K562 (cell line): ENCODE measurements around the gene CUX1. TPM values are rescaled to one million over a fixed set of nuclear protein-coding genes. Genes with fewer than 3 reads are reported as not detected.

Experiments used
- CGGBP1 ChIP-seq: fragments of 250-450 bp; sonication (Bioruptor Pico); IDR thresholded peaks from 2 replicates; pipeline ENCODE4 v1.9.0; 2021; ENCODE audit warnings: mild to moderate bottlenecking
- DDX20 ChIP-seq: fragments of 450-650 bp; IDR thresholded peaks from 2 replicates; pipeline ENCODE4 v1.6.1; 2016; ENCODE audit warnings: missing genetic modification characterization, low read depth, mild to moderate bottlenecking, missing compliant biosample characterization, moderate library complexity
- ESRRB ChIP-seq: fragments of 250-450 bp; sonication (Bioruptor Pico); IDR thresholded peaks from 2 replicates; pipeline ENCODE4 v1.5.0; 2020; ENCODE audit warnings: mild to moderate bottlenecking, moderate library complexity, borderline replicate concordance
- HNRNPUL1 ChIP-seq: fragments of 200-400 bp; formaldehyde crosslinking; IDR thresholded peaks from 2 replicates; pipeline ENCODE4 v1.6.1; 2017; ENCODE audit warnings: low read length
- NFIC ChIP-seq: fragments of 450-650 bp; IDR thresholded peaks from 2 replicates; pipeline ENCODE4 v1.6.1; 2017; ENCODE audit warnings: mild to moderate bottlenecking, inconsistent platforms
- POLR2AphosphoS5 ChIP-seq: IDR thresholded peaks from 2 replicates; pipeline ENCODE4 v1.6.1; 2011; ENCODE audit warnings: mild to moderate bottlenecking, low read depth, low read length, moderate library complexity; ENCODE audit not compliant: control insufficient read depth, insufficient read depth
- USF1 ChIP-seq: sonication (generic); formaldehyde crosslinking; IDR thresholded peaks from 2 replicates; pipeline ENCODE4 v1.9.0; 2022; ENCODE audit warnings: mild to moderate bottlenecking, missing genetic modification reagents
- ZEB2 ChIP-seq: fragments of 450-650 bp; IDR thresholded peaks from 2 replicates; pipeline ENCODE4 v1.6.1; 2016
- ZNF124 ChIP-seq: sonication (generic); formaldehyde crosslinking; IDR thresholded peaks from 2 replicates; pipeline ENCODE4 v1.8.1; 2022; ENCODE audit warnings: missing genetic modification reagents
- ZNF174 ChIP-seq: fragments of 250-450 bp; sonication (Bioruptor Pico); IDR thresholded peaks from 2 replicates; pipeline ENCODE4 v1.4.0; 2020; ENCODE audit warnings: mild to moderate bottlenecking
- ZNF740 ChIP-seq, 3 experiments: fragments of 200-800 bp in 1 of 3; sonication (Bioruptor generic) in 1 of 3; sonication (generic) in 1 of 3; formaldehyde crosslinking in 1 of 3; IDR thresholded peaks; 2 replicates each; pipeline versions ENCODE4 v1.6.1 to v1.8.0; 2016 to 2022; ENCODE audit warnings: mild to moderate bottlenecking in 2 of 3, missing compliant biosample characterization in 2 of 3, missing genetic modification characterization in 2 of 3, missing genetic modification reagents in 1 of 3
- polyA plus RNA-seq, 8 experiments: library from polyadenylated mRNA; depleted of rRNA in 4 of 8; stranded (reverse) in 5 of 8; unstranded in 3 of 8; fragments of >200 nt; fragmentation: Nextera tagmentation in 2 of 8; fragmentation: Illumina TruSeq in 1 of 8; extraction: Ambion mirVana in 2 of 8; extraction: Trizol in 1 of 8; gene quantifications; 2 replicates each; pipeline versions ENCODE4 v1.2.1 to v1.2.3, GENCODE V29; 2011 to 2014; ENCODE audit warnings: inconsistent platforms in 1 of 8, missing spikeins in 1 of 8
- total RNA-seq, 7 experiments: library from RNA; depleted of rRNA in 6 of 7; stranded (reverse); fragments of >200 nt in 6 of 7; fragmentation: Illumina TruSeq in 2 of 7; extraction: Trizol in 2 of 7; gene quantifications; 2 replicates each; pipeline versions ENCODE4 v1.2.1 to v1.2.3, GENCODE V29; 2011 to 2021; ENCODE audit warnings: low replicate concordance in 1 of 7

The CUX1 gene
- total and polyA plus RNA-seq, 9 of the 15 experiments (the other 6 are each of a cell fraction or from before 2014, with no cell fraction given): 3.6 to 55.3 (median 25.2) TPM

GRCh38 chr7:102072636-102073209, 255.3 kb downstream of the CUX1 start (continued):
- TF ChIP-seq CGGBP1 (no peak), ZNF740 (CRISPR knock-in tag; IDR thresholded peaks at IDR 0.05) (no peak), ZNF740 (tag; IDR thresholded peaks at IDR 0.05) (no peak), DDX20 (no peak), ZNF174 (no peak), ZEB2 (no peak), NFIC (no peak), ESRRB (CRISPR knock-in tag) (no peak), ZNF124 (CRISPR knock-in tag) (no peak), POLR2AphosphoS5 (no peak), HNRNPUL1 (no peak), USF1 (no peak)
- TF ChIP-seq, all 486 proteins: peak for 0
